Muscle layer of colon (tissue), 2 donors: Measurements from ENCODE around the gene CCDC154.
"Not testable (repeated sequence)": the region's sequence is repeated elsewhere in the genome, so short reads cannot be mapped to it uniquely, and the experiment has no call there.

Experiments
- H3K27ac ChIP-seq: one replicate; pipeline ENCODE4 v1.7.0; 2013; ENCODE audit warnings: low read depth, mild to moderate bottlenecking, low read length, moderate library complexity
- H3K27me3 ChIP-seq, 2 donors: one replicate each; pipeline ENCODE4 v1.7.0; 2013; ENCODE audit warnings: low read length in 2 of 2, mild to moderate bottlenecking in 2 of 2; ENCODE audit not compliant: insufficient read depth in 2 of 2, control insufficient read depth in 1 of 2
- H3K36me3 ChIP-seq: one replicate; pipeline ENCODE4 v1.7.0; 2013; ENCODE audit warnings: mild to moderate bottlenecking, low read length; ENCODE audit not compliant: insufficient read depth
- H3K4me1 ChIP-seq: one replicate; pipeline ENCODE4 v1.7.0; 2013; ENCODE audit warnings: mild to moderate bottlenecking, low read length; ENCODE audit not compliant: insufficient read depth
- H3K4me3 ChIP-seq, 2 donors: one replicate each; pipeline ENCODE4 v1.7.0; 2013; ENCODE audit warnings: low read length in 2 of 2, low read depth in 1 of 2, mild to moderate bottlenecking in 1 of 2, moderate library complexity in 1 of 2
- H3K9ac ChIP-seq: one replicate; pipeline ENCODE4 v1.7.0; 2013; ENCODE audit warnings: low read length
- H3K9me3 ChIP-seq: one replicate; pipeline ENCODE4 v1.7.0; 2013; ENCODE audit warnings: mild to moderate bottlenecking, low read length
- donor health status: abdominal sarcoma.
- donor health status: Adenocarcinoma of cecum.

The CCDC154 gene

DNA sequence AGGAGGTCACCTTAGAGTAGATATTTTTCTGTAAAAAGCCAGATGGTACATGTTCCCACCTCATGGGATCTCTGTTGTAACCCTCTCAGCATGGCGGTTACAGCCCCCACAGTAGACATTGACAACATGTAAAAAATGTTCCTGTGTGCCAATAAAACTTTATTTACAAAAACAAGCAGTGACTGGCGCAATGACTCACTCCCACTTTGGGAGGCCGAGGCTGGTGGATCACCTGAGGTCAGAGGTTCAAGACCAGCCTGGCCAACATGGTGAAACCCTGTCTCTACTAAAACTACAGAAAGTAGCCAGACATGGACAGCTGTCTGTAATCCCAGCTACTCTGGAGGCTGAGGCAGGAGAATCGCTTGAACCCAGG lies 4.7 kb downstream of the CCDC154 start:
- not testable (repeated sequence) for H3K36me3 ChIP-seq, H3K4me1 ChIP-seq, H3K9ac ChIP-seq, H3K27ac ChIP-seq, H3K4me3 ChIP-seq, H3K9me3 ChIP-seq, H3K27me3 ChIP-seq

DNA sequence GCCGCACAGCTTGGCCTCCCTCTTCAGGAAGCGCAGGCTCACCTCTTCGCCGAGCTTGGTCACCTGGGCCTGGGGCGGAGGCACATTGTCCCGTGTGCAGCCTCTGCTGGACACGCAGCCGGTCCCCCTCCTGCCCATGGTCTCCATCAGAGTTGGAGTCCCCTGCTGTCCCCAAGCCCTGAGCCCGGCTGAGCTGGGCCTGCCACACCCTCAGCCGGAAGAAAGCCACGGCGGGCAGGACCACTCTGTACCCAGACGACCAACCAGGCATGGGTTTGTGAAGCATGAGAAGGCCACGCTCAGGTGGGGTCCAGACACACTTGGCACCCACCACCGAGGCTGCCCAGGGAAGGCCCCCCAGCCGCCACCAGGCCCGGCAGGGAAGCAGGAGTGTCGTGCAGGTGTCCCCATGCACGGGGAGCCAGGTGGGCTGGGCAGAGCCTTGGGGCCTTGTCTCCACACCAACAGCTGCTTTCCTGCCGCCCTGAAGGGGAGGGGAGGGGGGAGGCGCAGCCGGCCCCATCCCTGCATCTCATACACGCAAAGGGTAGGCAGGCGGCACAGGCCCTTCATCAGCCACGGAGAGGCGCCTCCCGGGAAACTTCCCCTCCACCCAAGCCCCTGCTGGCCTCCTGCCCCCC lies 5.2 kb downstream of the CCDC154 start:
- Histone ChIP-seq H3K9me3 (no peaks in the 10 kb centered on the region), H3K27me3 (no peaks in the 10 kb centered on the region), H3K4me3 (no peak overlapping the region), H3K9ac (no peak overlapping the region), H3K27ac (no peak overlapping the region), H3K36me3 (no peaks in the 10 kb centered on the region), H3K4me1 (no peaks in the 10 kb centered on the region)

DNA sequence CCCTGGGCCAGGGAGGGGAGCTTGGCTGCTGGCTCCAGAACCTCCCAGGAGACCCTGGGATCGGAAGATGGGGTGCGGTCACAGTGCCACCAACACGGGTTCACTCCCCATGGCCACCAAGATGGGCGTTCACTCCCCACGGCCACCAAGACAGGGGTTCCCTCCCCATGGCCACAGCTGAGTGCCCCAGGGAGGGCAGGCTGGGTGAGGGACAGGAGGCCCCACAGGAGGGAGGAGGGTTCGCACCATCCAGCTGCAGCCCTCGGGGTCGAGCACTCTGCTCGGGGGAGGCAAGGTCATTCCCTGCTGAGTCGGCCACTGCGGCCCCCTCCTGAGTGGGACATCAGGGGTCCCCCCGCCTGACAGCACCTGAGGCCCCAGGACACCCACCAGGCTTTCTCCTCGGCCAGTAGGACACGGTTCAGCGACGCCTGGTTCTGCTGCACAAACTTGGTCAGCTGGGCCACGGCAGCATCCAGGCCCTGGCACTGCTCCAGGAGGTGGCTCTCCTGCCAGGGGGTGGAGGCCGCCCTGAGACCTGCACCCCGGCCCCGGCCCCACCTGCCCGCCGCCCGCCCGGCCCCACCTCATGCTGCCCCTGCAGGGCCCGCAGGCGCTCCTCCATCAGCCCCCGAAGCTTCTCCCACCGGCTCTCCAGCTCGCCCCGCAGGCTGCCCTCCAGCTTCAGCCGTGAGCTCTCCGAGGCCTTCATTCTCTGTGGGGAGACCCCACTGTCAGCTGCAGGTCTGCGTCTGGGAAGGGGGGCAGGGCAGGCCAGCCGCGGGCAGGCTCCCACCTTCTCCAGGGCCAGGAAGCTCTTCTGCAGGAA lies 5.9 kb downstream of the CCDC154 start:
- no peak overlapping the region for H3K27ac ChIP-seq
- no peaks in the 10 kb centered on the region for H3K27me3 ChIP-seq
- no peak overlapping the region for H3K9ac ChIP-seq
- no peaks in the 10 kb centered on the region for H3K9me3 ChIP-seq
- no peaks in the 10 kb centered on the region for H3K36me3 ChIP-seq
- no peaks in the 10 kb centered on the region for H3K4me1 ChIP-seq
- H3K4me3 ChIP-seq: no peak overlapping the region

DNA sequence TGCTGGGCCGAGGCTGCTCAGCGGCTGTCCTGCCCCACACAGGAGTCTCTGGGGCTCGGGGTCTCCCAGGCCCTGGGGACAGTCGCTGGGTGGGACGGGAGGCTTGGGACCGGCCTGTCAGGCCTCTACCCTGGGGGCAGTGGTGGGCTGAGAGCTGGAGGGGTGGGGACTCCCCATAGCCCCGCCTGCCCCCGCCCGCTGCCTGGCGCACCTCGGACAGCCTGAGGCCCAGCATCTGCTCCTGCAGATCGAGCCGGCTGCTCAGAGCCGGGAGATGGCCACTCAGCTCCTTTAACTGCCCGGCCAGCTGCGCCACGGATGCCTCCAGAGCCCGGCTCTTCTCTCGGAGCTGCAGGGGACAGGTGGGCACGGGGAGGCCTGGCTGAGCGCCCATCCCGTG lies 6.8 kb downstream of the CCDC154 start:
- Histone ChIP-seq H3K27ac (no peak overlapping the region), H3K27me3 (no peaks in the 10 kb centered on the region), H3K9me3 (no peaks in the 10 kb centered on the region)

DNA sequence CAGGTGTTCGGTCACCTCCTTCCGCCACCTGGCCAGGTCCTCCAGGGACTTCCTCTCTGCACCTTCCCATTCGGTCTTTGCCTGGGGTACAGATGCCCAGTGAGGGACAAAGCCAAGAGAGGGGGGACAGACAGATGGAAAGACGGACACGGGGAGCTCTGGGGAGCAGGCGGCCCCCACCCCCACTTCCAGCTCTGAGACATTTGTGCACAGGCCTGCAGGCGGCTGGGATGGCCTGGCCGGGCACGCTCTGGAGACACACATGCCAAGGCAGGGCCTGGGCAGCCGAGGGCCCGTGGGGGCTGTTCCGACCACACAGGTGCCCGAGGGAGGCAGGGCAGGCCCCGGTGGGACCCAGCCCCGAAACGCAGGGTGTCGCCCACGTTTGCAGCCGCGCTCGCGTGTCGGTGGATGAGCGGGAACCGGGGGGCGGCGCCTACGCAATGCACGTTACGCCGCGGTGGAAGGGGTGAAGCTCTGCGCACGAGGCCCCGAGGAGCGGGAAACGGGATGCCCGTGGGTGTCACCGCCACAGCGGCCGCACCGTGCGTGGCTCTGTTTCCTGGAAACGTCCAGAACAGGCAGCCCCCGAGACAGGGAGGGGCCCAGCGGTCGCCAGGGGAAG lies 7.5 kb downstream of the CCDC154 start:
- Histone ChIP-seq H3K27ac (no peak overlapping the region), H3K4me1 (no peaks in the 10 kb centered on the region), H3K36me3 (no peaks in the 10 kb centered on the region), H3K9ac (no peak overlapping the region), H3K4me3 (no peak overlapping the region), H3K9me3 (no peaks in the 10 kb centered on the region), H3K27me3 (no peaks in the 10 kb centered on the region)

More for the DNA sequence above, 6.8 kb downstream of the CCDC154 start:
- no peak overlapping the region for H3K9ac ChIP-seq
- H3K4me1 ChIP-seq: no peaks in the 10 kb centered on the region
- H3K4me3 ChIP-seq: no peak overlapping the region
- H3K36me3 ChIP-seq: no peaks in the 10 kb centered on the region

DNA sequence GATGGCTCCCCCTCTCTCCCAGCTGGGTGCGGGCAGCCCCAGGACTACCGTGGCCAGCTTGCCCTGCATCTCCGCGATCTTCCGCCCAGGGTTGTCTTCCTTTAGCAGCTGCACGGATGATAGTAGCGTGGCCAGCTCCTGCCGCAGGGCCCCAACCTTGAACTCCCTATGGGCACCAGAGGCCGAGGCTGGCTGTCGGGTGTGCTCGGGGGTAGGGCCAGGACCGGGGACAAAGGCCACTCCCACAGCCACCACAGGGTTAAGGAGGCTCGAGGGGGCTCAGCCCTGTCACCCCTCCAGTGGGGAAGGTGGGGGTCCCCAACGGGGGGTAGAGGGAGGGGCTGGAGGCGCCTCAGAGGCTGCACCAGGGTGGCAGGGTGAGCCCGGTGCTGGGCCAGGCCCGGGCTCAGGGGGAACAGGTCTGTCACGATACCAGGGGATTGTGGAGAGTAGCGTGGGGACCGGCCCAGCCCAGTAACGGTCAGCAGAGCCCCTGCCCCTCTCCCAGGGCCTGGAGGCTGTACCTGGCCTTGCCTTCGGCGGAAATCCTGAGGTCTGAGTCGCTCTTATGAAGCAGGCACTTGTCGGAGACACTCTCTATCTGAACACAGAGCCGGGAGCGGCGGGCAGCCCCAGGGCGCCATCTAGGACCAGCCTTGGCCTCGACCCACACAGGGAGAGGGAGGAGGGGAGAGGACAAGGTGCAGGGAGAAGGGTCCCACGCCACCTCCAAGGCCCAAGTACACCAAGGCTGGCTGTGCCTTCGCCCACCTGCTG lies 8.2 kb downstream of the CCDC154 start:
- no peaks in the 10 kb centered on the region for H3K36me3 ChIP-seq
- H3K4me1 ChIP-seq: no peaks in the 10 kb centered on the region
- H3K9ac ChIP-seq: no peak overlapping the region
- H3K4me3 ChIP-seq: no peak overlapping the region
- no peak overlapping the region for H3K27ac ChIP-seq
- H3K27me3 ChIP-seq: no peaks in the 10 kb centered on the region
- H3K9me3 ChIP-seq: no peaks in the 10 kb centered on the region

DNA sequence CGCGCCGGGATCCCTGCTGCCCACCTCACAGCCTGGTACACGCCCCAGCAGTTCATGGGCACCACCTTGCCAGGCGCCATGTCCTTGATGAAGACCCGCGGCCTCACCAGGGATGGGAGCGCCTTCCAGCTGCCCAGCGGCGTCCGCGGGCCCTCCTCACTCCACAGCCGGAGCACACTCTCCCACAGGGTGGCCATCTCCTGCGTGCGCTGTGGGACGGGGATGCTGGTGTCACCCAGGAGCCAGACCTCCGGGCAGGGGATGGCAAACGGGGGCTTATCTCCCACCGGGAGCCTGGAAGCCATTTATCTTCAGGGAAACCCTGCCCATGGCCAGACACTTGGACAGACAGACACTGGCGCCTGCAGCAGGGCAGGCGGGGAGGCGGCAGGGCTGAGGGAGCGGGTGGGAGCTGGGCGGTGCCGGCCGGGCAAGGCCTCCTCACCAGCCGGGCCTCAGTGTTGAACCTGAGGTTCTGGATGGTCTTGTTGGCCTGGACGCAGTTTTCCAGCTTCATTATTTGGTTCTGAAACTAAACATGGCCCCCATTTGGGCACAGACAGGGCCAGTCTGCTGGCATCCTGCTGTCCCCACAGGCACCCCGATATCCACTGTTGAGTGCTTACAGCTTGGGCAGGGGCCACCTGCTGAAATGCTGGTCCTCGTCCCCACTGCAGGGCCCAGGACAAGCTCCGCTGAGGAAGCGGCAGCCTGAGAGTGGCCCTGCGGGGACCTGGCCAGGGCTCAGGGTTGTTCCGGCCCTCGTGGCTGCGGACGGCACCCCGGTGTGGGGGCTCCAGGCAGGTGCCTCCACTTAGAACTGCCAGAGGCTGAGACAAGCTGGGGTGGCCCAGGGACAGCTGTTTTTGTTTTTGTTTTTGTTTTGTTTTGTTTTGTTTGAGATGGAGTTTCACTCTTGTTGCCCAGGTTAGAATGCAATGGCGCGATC lies 9.4 kb downstream of the CCDC154 start:
- H3K9me3 ChIP-seq: no peaks in the 10 kb centered on the region
- H3K4me1 ChIP-seq: no peaks in the 10 kb centered on the region
- H3K27me3 ChIP-seq: no peaks in the 10 kb centered on the region
- no peaks in the 10 kb centered on the region for H3K36me3 ChIP-seq
- no peak overlapping the region for H3K27ac ChIP-seq
- no peak overlapping the region for H3K9ac ChIP-seq
- no peak overlapping the region for H3K4me3 ChIP-seq

DNA sequence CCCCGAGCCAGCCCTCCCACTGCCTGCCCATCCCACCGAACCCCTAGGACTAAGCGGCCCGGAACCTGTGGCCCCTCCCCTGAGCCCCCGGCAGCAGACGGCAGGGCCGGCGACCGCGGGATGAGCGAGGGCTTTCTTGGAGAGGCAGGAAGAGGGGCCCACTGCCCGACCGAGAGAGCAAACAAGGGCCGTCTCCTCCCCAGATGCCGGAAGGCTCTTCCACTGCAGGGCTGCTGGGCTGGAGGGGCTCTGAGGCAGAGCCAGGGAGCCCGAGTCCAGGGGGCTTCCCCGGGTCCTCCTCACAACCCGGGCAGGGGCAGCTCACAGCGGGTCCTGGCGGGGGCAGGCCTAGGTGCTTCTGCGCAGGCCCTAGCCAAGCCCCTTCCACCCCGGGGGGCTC lies 10.6 kb downstream of the CCDC154 start:
- Histone ChIP-seq H3K4me3 (no peak overlapping the region), H3K9me3 (no peaks in the 10 kb centered on the region), H3K27ac (no peak overlapping the region), H3K4me1 (no peaks in the 10 kb centered on the region), H3K9ac (no peak overlapping the region), H3K27me3 (no peaks in the 10 kb centered on the region), H3K36me3 (no peaks in the 10 kb centered on the region)

DNA sequence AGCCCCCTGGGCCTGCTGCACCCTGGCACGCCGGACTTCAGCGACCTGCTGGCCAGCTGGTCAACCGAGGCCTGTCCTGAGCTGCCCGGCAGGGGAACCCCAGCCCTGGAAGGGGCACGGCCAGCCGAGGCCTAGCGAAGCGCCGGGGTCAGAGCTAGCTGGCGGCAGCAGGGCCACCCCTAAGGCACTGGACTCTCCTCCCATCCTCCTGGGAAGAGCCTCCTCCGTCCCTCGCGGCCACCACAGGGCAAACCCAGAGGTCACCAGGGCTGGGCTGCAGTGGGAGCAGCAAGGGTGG lies 11.1 kb downstream of the CCDC154 start:
- H3K9ac ChIP-seq: no peak overlapping the region
- H3K27ac ChIP-seq: no peak overlapping the region

DNA sequence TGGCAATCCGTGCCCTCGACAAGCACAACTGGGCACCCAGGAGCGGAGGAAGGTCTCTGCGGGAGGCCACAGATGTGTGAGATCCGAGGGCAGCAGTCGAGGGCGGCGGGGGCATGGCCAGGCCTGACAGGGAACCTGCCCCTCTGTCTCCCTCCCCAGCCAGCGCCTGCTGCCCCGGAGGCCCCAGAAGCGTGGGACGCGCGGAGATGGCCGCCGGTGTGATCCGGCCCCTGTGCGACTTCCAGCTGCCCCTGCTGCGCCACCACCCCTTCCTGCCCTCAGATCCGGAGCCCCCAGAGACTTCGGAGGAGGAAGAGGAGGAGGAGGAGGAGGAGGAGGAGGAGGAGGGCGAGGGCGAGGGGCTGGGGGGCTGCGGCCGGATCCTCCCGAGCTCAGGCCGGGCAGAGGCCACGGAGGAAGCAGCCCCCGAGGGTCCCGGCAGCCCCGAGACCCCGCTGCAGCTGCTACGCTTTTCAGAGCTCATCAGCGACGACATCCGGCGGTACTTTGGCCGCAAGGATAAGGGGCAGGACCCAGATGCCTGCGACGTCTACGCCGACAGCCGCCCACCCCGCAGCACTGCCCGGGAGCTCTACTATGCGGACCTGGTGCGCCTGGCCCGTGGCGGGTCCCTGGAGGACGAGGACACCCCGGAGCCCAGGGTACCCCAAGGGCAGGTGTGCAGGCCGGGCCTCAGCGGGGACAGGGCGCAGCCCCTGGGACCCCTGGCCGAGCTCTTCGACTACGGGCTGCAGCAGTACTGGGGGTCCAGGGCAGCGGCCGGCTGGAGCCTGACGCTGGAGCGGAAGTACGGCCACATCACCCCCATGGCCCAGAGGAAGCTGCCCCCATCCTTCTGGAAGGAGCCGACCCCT lies 11.7 kb downstream of the CCDC154 start:
- no peaks in the 10 kb centered on the region for H3K9me3 ChIP-seq
- no peaks in the 10 kb centered on the region for H3K36me3 ChIP-seq
- no peak overlapping the region for H3K4me3 ChIP-seq
- no peak overlapping the region for H3K27ac ChIP-seq
- no peaks in the 10 kb centered on the region for H3K4me1 ChIP-seq
- H3K27me3 ChIP-seq: no peaks in the 10 kb centered on the region
- H3K9ac ChIP-seq: no peak overlapping the region

More for the DNA sequence above, 11.1 kb downstream of the CCDC154 start:
- no peak overlapping the region for H3K4me3 ChIP-seq
- H3K9me3 ChIP-seq: no peaks in the 10 kb centered on the region
- H3K36me3 ChIP-seq: no peaks in the 10 kb centered on the region
- H3K4me1 ChIP-seq: no peaks in the 10 kb centered on the region
- no peaks in the 10 kb centered on the region for H3K27me3 ChIP-seq
